ENCODE data around the gene EIF4G3. TPM values are rescaled to one million over a fixed set of nuclear protein-coding genes. Genes with fewer than 3 reads are reported as not detected.
A peak's percentile ranks its signal among the peaks of the same experiment; 100 is the strongest.
"Not testable (repeated sequence)": the region's sequence is repeated elsewhere in the genome, so short reads cannot be mapped to it uniquely, and the experiment has no call there.

The EIF4G3 gene
- total RNA-seq, 1 experiment from 2014 or later, result 31.6 TPM

DNA sequence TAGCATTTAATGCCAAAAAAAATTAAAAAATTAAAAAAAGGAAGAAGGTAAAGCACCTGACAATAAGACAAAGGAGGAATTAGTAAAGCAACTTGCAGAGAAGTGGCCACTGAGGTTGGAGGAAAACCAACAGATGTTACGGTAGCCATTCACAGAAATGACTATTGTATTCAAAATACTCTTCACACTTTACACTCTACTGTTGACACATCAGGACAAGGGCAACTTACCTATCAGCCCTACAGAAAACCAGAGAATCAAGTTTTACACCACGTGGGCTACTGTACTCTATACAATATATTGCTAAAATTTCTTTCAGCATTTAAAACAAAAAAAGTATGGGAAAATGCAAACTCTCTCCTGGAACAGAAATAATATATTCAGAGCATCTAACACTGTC lies 70.0 kb downstream of the EIF4G3 start:
- DNase-seq (ENCODE audit: low read depth), result no peak

DNA sequence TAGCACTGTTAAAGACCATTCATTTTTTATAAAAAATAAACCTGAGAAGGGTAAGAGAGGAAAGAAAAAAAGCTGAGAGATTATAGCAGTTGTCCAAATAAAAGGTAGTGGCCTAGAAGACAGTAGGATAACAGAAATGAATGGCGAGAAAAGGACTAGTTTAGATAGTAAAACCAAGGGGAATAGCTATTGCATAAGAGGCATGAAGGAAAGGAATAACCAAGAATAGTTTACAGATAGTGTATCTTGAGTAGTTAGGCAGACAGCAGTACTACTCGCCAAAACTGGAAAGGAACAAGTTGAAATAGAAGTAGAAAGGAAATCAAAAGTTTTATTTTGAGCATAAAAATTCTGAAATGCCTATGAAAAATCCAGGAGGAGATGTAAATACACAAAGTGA lies 70.5 kb downstream of the EIF4G3 start:
- no peak for DNase-seq (ENCODE audit: low read depth)

DNA sequence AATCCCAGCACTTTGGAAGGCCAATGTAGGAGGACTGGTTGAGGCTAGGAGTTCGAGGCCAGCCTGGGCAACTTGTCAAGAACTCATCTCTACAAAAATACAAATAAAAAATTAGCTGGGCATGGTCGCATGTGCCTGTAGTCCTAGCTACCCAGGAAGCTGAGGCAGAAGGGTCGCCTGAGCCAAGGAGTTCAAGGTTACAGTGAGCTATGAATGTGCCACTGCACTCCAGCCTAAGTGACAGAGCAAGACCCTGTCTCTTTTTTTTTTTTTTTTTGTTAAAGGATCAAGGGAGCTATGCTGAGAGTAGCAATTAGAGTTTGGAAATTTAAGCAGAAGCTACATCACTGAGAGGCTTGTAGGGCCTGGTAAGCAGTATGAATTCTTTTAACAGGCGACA lies 70.9 kb downstream of the EIF4G3 start:
- no peak for DNase-seq (ENCODE audit: low read depth)

DNA sequence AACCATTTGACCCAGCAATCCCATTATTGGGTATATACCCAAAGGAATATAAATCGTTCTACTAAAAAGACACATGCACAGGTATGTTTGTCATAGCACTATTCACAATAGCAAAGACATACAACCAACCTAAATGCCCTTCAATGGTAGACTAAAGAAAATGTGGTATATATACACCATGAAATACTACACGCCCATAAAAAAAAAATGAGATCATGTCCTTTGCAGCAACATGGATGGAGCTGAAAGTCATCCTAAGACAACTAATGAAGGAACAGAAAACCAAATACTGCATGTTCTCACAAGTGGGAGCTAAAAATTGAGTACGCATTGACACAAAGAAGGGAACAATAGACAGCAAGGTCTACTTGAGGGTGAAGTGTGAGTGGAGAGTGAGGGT lies 72.0 kb downstream of the EIF4G3 start:
- no peak for DNase-seq (ENCODE audit: low read depth)

DNA sequence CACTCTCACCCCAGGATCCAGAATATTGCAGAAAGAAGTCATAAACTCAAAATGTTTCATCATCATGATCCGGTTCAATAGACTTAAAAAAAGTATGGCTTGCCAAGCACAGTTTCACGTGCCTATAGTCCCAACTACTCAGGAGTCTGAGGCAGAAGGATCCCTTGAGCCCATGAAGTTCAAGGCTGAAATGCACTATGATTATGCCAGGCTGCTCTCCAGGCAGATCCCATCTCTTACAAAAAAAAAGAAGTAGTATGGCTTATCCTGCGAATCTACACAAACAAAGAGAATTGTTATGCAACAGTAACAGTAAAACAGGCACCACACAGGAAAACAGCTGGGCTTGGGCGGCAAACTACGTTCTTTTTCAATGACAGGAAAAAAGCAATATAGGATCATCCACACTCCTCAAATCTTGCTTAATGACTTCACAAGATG lies 76.2 kb downstream of the EIF4G3 start:
- no peak for DNase-seq (ENCODE audit: low read depth)

DNA sequence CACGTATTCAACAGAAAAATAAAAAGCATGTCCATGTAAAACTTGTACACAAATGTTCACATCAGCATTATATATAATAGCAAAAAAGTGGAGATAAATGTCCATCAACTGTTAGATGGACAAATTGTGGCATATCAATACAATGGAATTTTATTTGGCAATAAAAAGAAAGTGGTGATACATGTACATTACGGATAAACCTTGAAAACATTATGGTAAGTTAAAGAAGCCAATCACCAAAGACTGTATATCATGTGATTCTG lies 76.9 kb downstream of the EIF4G3 start:
- no peak for DNase-seq (ENCODE audit: low read depth)

DNA sequence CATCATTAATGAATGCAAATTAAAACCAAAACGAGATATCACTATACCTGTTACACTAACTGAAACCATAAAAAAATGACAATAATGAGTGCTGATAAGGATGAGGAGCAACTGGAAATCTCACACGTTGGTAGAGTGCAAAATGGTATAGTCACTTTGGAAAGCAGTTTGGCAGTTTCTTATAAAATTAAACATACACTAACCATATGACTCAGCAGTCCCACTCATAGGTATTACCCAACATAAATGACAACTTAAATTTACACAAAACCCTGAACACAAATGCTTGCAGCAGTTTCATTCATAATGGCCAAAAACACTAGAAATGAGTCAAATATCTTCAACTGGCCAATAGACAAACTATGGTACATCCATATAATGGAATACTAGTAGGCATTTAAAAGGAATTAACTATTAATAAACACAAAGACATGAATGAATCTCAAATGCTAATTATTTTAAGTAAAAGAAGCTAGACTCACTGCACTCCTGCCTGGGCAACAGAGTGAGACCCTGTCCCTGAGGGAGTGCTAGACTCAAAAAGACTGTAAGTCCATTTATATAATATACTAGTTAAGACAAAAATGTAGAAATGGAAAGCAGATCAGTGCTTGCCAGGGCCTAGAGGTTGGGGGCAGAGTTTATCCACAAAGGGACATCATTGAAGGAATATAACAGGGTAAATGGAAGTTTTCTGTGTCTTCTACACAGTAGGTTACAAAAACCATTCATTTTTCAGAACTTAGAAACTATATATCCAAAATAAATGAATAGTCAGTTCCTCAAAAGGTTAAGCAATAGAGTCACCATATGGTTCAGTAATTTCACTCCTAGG lies 77.4 kb downstream of the EIF4G3 start:
- DNase-seq (ENCODE audit: low read depth), result peak; percentile 26

DNA sequence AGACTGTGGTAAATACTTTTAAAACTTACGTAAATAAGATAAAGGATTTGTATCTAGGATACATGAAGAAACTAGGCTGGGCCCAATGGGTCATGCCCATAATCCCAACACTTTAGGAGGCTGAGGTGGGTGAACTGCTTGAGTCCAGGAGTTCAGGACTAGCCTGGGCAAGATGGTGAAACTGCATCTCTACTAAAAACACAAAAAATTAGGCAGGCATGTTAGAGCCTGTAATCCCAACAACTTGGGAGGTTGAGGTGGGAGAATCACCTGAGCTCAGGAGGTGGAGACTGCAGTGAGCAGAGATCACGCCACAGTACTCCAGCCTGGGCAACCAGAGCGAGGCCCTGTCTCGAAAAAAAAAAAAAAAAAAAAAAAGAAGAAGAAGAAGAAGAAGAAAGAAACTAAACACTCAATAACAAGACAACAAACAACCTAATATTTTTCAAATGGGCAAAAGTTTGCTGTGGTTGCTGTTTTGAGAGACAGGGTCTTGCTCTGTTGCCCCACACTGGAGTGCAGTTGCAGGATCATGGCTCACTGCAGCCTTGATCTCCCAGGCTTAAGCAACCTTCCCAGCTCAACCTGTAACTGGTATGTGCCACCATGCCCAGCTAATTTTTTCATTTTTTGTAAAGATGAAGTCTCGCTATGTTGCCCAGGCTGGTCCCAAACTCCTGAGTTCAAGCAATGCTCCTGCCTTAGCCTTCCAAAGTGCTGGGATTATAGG lies 78.3 kb downstream of the EIF4G3 start:
- DNase-seq (ENCODE audit: low read depth), result no peak

DNA sequence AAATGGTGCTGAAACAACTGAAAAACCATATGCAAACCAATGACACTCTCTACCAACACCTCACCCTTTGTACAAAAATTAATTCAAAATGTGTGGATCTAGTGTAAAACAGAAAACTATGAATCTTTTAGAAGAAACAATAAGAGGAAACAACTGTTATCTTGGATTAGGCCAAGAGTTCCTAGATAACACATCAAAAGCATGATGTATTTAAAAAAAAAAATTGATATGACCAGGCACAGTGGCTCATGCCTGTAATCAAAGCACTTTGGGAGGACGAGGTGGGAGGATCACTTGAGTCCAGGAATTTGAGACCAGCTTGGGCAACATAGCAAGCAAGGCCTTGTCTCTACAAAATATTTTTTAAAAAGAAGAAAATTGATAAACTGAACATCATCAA lies 79.0 kb downstream of the EIF4G3 start:
- no peak for DNase-seq (ENCODE audit: low read depth)

DNA sequence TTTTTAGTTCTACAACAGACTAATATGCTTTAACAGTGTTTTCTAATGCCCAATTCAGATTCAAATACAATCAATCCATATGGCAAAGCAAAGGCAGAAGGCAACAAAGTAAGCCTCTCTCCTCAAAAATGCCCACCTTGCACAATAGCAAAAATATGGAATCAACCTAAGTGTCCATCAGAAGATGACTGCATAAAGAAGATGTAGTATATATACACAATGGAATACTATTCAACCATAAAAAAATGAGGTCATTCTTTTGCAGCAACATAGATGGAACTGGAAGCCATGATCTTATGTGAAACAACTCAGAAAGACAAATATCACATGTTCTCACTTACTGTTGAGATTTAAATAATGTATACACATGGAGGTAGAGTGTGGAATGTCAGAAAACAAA lies 80.7 kb downstream of the EIF4G3 start:
- no peak for DNase-seq (ENCODE audit: low read depth)

DNA sequence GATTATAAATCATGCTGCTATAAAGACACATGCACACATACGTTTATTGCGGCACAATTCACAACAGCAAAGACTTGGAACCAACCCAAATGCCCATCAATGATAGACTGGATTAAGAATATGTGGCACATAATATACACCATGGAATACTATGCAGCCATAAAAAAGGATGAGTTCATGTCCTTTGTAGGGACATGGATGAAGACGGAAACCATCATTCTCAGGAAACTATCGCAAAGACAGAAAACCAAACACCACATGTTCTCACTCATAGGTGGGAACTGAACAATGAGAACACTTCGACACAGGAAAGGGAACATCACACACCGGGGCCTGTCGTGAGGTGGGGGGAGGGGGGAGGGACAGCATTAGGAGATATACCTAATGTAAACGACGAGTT lies 82.4 kb downstream of the EIF4G3 start:
- DNase-seq (ENCODE audit: low read depth), result not testable (repeated sequence)

DNA sequence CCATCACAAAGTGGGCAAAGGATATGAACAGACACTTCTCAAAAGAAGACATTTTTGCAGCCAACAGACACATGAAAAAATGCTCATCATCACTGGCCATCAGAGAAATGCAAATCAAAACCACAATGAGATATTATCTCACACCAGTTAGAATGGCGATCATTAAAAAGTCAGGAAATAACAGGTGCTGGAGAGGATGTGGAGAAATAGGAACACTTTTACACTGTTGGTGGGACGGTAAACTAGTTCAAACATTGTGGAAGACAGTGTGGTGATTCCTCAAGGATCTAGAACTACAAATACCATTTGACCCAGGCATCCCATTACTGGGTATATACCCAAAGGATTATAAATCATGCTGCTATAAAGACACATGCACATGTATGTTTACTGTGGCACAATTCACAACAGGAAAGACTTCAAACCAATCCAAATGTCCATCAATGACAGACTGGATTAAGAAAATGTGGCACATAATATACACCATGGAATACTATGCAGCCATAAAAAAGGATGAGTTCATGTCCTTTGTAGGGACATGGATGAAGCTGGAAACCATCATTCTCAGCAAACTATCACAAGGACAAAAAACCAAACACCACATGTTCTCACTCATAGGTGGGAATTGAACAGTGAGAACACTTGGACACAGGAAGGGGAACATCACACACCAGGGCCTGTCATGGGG lies 83.3 kb downstream of the EIF4G3 start:
- DNase-seq (ENCODE audit: low read depth), result not testable (repeated sequence)

DNA sequence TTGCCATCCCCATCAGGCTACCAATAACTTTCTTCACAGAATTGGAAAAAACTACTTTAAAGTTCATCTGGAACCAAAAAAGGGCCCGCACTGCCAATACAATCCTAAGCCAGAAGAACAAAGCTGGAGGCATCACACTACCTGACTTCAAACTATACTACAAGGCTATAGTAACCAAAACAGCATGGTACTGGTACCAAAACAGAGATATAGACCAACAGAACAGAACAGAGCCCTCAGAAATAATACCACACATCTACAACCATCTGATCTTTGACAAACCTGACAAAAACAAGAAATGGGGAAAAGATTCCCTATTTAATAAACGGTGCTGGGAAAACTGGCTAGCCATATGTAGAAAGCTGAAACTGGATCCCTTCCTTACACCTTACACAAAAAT lies 84.2 kb downstream of the EIF4G3 start:
- not testable (repeated sequence) for DNase-seq (ENCODE audit: low read depth)

DNA sequence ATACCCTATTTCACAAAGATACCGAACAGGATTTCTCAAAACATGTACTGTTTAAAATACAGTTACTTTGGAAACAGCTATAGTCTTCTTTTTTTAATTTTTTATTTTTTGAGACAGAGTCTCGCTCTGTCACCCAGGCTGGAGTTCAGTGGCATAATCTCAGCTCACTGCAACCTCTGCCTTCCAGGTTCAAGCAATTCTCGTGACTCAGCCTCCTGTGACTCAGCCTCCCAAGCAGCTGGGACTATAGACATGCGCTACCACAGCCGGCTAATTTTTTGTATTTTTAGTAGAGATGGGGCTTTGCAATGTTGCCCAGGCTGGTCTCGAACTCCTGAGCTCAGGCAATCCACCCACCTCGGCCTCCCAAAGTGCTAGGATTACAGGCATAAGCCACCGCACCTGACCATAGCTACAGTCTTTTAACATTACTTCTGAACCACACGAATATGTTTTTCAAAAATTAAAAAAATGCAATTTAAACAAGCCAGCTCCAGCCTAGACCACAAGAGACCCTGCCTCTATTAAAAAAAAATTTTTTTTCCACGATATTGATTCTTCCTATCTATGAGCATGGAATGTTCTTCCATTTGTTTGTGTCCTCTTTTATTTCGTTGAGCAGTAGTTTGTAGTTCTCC lies 85.5 kb downstream of the EIF4G3 start:
- peak; percentile 88 for DNase-seq (ENCODE audit: low read depth)

DNA sequence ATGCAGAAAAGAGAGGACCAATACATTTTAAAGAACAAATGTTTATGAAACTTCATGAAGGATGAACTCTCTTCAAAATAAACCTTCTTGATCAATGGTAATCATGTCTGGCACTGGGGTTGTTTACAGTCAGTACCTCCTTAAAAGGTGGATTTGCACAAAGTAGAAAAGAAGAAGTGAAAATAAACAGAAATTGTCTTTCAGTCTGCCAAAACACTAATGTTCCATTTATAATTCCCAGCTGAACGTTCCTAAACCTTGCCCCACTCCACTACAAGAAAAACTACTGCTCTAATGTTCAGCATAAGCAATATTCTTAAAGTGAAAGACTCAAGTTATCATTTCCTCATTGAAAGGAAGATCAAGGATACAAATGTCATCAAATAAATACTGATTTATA lies 86.2 kb downstream of the EIF4G3 start:
- no peak for DNase-seq (ENCODE audit: low read depth)

DNA sequence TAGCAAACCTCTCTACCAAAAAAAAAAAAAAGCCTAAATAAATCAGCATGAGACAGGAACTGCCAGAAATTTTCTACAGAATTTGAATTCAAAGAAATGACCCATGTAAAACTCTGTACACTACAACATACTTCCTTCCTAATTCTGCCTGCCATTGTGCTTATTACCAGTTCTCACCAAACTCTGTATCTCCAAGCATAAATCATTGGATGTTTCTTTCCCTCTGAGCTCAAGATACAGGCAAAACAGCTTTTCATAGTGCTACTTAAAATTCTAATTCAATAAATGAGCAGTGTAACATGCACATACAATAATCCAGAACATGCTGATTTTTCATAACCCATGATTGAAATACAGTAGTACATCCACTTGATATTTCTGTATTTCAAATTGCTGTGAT lies 87.0 kb downstream of the EIF4G3 start:
- no peak for DNase-seq (ENCODE audit: low read depth)

DNA sequence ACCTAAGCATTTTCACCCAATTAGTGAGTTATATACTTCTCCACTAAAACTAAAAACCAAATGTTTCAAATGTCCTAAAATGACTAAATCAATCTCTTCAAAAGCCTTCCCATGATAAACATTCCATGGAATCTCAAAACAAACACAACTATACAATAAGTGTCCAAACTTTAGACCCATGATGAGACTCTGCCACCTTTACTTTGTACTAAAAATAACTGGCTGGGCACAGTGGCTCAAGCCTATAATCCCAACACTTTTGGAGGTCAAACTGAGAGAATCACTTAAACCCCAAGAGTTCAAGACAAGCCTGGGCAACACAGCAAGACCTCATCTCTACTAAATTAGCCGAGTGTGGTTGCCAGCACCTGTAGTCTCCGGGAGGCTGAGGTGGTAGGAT lies 87.4 kb downstream of the EIF4G3 start:
- no peak for DNase-seq (ENCODE audit: low read depth)

DNA sequence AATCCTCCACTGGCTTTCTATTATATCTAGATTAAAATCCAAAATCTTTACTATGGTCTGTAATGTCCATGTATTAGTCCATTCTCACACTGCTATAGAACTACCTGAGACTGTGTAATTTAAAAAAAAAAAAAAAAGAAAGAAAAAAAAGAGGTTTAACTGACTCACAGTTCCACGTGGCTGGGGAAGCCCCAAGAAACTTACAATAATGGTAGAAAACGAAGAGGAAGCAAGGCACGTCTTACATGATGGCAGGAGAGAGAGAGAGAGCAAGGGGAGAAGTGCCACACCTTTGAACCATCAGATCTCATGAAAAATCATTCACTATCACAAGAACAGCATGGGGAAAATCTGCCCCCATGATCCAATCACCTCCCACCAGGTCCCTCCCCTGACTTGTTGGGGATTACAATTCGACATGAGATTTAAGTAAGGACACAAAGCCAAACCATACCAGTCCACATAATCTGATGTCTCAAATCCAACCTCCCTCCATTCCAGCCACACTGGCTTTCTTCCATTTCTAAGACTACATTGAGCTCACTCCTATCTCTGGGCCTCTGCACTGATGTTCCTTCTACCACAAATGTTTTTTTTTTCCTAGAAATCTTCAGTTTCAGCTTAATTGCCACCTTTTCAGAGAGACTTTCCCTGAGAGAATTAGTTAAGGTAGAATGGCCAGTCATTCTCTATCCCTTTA lies 92.4 kb downstream of the EIF4G3 start:
- DNase-seq (ENCODE audit: low read depth), result peak; percentile 11

DNA sequence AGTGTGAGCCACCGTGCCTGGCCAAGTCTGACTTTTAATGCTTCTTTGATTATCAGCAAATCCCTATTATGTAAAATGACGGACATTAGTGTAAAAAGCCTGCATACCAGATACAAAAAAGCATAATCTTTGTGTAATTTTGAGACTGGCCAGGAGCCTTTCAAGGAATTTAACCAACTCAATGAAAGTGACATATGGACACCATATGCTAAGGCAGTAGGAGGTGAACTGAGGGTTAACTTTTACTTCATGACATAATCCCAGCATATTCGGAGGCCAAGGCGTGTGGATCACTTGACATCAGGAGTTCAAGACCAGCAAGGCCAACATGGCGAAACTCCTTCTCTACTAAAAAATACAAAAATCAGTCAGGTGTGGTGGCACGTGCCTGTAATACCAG lies 94.6 kb downstream of the EIF4G3 start:
- DNase-seq (ENCODE audit: low read depth), result peak; percentile 19

DNA sequence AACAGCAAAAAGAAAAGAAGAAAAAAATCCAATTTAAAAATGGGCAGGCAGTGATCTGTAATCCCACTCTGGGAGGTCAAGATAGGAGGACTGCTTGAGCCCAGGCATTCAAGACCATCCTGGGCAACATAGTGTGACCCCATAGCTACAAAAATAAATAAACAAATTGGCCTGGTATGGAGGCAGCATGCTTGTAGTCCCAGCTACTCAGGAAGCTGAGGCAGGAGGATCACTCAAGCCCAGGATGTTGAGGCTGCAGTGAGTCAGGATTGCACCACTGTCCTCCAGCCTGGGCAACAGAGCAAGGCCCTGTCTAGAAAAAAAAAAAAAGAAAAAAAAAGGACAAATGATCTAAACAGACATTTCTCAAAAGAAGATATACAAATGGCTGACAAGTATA lies 99.6 kb downstream of the EIF4G3 start:
- peak; percentile 75 for DNase-seq (ENCODE audit: low read depth)

DNA sequence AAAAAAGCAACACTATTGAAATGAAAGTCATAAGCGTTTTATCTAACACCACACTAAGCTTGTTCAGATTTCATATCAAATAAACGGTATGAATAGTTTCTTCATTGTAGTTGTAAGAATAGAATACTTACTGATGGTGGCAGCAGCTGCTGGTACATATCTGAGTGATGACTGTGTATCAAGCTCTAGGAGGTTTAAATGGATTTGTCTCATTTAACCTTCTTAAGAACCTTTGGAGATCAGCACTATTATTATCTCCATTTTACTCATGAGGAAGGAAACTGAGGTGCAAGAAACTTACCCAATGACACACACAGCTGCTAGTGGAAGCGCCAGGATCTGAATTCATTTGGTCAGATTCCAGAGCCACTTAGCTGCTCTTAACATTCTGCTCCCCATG lies 104.0 kb downstream of the EIF4G3 start:
- peak; percentile 9 for DNase-seq (ENCODE audit: low read depth)

DNA sequence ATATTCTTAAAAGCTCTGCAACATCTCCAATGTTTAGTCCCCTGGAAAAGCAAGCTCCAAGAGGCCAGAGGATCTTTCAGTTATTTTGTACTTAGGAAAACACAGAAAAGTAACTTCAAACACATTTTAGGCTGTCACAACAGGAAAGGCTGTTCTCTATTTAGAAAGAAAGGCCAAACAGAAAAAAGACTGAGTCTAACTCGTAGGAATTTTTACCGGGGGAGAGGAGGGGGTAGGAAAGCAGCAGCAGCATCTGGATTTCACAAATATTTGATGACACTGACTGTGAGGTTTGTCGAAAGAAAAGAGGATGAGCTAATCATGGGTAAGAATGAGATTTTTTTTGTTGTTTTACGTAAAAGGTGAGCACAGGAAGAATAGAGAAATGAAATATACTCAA lies 107.1 kb downstream of the EIF4G3 start:
- DNase-seq (ENCODE audit: low read depth), result peak; percentile 24

Data from RPMI7951 (cell line).